Stimulated activated CD8-positive, alpha-beta memory T cell treated with anti-CD3 and anti-CD28 coated beads, Interleukin-7, amount 100 ng/mL, for 1 hour (primary cell): ENCODE measurements around the gene FDCSP.
"Not testable (repeated sequence)": the region's sequence is repeated elsewhere in the genome, so short reads cannot be mapped to it uniquely, and the experiment has no call there.

Experiments used
- DNase-seq, 2 donors: peaks; one replicate each; pipeline ENCODE4 v3.0.0-alpha.2; 2020; ENCODE audit warnings: low read depth in 2 of 2

FDCSP gene

DNA sequence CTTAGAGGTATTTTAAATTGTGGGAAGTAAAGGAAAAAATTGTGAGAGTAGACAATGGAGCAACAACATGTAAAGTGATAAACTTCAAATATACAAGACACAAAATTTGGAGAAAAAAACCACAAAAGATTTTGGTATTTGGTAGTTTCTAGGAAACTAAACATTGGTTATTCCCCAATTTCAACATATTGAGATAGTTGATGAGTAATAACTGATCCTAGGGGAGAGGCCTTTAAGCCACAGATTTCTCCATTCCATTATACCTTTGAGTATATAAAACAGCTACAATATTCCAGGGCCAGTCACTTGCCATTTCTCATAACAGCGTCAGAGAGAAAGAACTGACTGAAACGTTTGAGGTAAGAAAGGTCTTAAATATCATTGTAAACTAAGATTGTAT lies at the start of gene FDCSP:
TSS of gene FDCSP (plus strand) at position 301 of the 400 bp plus-strand sequence. CDS start 5,071 bp downstream, outside the sequence.
- no peak for DNase-seq

DNA sequence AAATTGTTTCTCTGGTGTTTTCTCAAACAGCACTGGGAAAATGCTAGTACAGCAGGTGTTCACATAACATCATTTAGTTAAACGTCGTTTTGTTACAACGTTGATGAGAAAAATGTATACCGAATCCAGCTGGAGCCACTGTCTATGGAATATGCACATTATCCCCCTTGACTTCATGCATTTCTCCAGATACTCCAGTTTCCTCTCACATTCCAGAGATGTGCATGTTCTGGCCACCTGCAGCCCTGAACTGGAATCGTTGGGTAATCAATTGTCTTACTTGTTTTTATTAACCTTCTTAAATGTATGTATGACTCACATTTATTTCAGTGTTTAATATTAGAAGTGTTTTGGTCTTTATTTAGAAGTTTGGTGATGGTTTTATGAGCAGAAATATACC lies 48.8 kb upstream of the FDCSP start:
- DNase-seq, result no peak

DNA sequence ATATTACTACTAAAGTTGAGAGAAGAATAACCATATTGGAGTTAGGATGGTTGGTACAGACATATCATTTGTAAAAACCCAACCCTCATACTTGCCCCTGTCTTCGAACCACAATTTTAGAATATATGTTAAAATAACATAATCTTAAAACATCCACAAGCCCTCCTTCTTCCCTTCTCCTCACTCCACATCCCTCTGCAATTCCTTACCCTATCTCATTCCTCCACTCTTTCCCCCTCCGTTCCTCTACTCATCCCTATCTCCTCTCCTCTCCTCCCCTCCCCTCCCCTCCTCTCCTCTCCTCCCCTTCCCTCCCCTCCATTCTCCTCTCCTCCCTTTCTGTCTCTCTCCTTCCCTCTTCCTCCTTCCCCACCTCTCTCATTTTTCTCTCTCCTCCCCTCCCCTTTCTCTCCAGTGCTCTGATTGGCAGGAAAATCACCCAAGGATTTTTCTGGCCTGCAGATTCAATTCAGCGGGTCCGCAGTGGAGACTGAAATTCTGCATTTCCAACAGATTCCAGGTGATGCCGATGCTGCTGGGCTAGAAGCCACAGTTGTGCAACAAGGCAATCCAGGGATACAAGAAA lies 47.8 kb upstream of the FDCSP start:
- no peak for DNase-seq

DNA sequence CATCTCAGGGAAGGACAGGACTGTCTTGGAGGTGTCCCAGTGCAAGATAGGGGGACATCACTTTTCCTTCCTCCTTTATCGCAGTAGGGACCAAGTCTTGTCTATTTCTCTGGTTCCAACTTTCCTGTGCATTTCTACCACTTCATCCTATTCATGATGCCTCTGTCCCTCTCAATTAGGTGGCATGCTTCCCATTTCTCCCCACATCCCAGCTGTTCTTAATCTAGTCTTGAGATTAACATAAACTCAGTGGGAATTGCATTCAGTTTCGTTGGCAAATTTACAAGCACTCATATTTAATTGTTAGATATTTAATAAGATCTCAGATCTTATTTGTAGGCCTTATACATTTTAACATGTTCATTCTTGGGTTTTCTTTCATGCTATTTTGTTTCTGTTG lies 46.1 kb upstream of the FDCSP start:
- DNase-seq, result no peak

DNA sequence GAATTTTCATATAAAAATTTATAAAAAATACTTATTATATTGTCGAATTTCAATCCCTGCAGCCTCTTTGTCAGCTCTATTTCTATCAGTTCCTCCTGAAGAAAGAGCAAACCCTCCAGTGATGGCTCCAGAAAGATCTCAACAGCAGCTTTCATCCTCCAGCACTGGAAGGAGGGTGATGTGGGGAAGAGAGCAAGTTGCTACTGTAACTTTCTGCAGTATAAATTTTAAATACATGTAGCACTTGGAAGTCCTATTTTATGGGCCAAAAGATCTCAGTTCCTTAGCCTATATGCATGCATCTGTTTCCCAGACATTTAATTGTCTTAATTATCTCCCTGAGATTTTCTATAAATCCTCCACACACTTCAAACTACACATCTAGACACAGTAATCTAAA lies 44.1 kb upstream of the FDCSP start:
- DNase-seq, result no peak

DNA sequence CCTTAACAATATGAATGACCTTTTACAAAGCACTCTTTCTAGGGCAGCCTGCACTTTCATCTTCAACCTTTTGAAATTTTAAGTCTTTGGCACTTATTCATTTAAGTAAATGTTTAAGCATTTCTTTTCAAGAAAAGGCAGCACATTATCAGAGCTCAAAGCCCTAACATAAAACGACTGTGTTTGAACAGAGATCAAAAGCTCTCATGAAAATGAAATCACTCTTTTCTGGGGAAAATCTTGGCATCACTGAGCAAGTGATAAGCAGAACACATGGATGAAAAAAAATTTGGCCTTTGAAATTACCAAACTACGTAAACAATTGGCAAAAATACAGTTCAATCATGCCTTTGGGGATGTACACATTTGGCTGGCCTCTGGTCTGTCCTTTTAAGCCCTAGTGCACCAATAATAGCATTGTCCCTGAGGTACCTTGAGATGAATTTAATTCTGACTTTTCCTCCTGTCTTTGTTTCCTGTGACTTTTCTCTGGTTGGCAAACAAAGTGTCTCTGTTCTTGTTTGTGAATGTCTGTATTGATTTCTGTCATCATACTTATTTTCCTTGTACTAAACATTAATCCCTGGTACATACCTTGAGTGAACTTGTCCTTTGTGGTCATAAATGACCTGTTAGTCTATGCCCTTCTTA lies 43.3 kb upstream of the FDCSP start:
- no peak for DNase-seq

DNA sequence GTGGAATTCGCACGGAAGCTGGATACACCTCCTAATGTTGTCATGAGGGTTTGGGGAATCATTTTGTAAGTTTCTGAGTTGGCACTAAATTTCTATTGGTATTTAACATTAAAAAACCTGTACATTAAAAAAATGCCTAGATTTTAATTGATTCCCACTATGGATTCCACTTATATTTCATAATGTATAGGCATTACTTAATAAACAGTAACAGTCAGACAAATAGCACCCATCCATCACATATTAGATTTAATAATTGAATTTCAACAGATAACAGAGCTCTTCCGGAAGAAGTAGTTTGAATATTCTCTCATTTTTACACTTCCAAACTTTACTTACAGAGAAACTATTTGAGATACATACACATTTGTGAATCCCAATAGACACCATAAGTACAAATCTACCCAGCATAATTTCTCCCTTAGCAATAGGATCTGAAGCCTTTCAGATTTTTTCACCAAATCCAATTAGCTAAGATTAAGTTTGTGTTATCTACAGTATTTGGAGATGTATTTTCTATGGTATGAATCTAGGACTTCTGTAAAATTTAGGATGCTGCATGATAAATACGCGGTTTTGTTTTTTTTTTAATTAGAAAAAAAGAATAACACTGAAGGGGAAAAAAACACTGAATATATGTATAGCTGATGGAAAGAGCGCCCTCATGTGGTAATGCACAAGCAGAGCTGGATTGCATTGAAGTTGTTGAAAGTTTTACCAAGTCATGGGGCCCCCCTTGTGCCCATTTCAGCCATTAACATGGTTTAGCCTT lies 42.6 kb upstream of the FDCSP start:
- DNase-seq, result no peak

DNA sequence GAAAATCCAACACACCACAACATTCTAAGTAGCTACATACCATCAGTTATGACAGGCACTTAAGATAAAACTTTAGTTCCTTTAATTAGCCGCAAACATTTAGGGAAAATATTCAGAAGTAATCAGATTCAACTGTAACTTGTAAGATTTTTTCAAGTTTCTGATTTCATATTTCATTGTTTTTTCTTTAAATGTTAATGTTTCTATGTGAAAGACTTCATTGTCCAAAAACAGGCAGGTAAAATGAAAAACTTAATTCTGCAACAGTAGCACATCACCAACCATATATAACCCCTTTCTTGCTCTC lies 42.0 kb upstream of the FDCSP start:
- no peak for DNase-seq

DNA sequence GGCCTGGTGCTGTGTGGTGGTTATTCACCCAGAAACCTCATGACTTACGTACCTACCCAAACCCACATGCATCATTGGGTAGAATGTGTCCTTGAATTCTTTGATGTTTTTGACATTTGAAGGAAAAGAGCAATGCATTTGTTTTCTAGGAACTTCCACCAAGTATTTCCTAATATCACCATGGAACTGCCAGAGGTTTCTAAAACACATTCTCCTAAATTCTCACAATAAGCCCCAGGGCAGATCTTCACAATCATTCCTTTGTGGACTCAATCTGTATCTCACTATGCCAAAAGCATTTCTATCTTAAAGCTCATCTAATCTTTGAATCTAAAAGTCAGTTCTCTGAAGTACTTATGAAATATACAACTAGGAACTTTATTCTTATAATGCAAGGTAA lies 38.7 kb upstream of the FDCSP start:
- no peak for DNase-seq

DNA sequence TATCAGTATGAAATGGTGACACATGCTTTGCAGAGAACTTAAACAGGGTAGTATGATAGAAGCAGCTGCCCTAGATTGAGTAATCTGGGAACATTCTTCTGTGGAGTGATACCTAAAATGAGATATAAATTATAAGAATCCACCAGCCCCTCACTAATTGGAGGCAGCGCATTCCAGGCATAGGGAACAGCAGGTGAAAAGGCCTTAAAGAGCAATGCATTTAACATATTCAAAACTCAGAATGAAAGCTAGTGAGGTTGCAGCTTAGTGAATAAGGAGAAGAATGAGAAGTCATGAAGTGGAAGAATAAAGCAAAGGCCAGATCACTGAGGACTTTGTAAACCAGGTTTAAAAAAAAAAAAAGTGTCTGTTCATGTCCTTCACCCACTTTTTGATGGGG lies 35.3 kb upstream of the FDCSP start:
- no peak for DNase-seq

DNA sequence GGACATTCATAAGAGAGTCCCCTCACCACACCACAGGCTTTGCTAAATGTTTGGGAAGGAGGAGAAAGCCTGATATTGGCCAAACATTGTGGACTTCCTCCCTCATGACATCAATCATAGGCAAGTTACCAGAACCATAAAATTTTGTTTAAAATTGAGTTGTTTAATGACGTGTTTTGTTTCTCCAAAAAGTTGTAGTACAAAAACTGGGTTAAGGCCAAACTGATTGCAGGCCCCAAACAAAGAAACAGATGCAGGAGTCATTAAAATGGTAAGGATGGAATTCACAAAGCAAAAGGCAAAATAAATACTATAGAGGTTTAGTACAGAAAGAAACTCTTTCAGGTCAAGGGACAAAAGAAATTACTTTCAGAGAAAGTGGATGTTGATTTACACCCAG lies 34.3 kb upstream of the FDCSP start:
- DNase-seq, result no peak

DNA sequence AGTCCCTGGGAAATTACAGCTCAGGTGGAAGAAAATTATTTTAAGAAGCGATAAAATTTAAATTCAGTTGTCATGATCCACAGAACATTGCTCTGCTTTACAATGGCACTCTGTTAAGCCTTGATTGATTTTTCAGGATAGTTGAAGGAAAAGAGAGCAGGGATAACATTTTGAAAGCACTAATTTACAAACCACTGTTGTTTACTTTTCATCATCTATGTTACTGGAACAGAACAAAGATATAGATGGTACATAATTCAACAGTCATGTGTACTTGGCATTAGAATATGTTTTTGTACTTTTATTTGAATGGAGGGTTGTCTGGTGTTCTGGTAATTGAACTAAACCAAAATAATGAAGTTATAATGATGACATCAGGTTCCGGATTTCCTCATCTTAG lies 33.0 kb upstream of the FDCSP start:
- DNase-seq, result no peak

DNA sequence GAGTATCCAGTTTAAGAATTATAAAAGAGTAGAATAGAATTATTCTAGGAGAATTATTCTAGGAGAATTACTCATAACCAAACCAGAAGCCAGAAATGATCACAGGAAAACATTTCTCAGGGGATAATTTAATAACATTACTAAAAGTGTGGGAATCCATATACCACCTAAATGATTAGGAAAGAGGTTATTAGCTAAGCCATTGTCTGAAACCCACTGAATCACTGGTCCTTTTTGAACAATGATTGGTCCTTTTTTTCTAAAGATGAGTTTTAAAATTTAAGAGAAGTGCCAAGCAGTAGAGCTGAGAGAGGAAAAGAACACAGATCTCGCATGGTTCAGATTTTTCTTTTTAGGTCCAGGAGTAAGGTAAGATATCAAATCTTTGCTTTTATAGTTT lies 30.5 kb upstream of the FDCSP start, which contains the start of gene ODAM:
TSS of gene ODAM (plus strand) at position 301 of the 400 bp plus-strand sequence. CDS start 819 bp downstream, outside the sequence.
- no peak for DNase-seq

DNA sequence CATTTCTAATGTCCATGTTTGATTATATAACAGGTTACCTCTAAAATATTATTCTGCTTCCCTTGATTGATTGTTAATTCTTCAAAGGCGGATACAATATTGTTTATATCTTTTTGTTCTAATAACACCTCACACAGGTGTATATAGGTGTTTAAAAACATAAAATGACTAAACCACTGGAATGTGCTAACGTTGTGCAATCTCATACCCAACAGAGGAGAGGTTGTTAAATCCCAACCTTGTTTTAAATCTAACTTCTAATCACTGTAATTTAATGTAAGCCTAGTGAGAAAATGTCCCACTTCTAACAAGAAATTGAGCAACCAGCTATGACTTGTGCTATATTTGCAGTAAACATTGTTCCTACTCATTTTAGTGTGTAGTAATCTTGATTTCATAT lies 29.1 kb upstream of the FDCSP start:
- DNase-seq, result no peak

DNA sequence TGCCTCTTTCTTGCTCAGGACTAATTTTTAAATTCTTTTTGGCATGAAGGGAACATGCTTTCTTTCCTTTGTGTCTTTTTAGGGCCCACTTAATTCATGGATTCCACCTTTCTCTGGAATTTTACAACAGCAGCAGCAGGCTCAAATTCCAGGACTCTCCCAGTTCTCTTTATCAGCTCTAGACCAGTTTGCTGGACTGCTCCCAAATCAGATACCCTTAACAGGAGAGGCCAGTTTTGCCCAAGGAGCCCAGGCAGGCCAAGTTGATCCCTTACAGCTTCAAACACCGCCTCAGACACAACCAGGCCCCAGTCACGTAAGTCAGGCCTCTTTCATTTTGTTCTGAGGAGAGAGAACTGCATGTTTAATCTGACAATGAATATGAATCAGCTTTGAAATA lies 28.1 kb upstream of the FDCSP start:
- no peak for DNase-seq

DNA sequence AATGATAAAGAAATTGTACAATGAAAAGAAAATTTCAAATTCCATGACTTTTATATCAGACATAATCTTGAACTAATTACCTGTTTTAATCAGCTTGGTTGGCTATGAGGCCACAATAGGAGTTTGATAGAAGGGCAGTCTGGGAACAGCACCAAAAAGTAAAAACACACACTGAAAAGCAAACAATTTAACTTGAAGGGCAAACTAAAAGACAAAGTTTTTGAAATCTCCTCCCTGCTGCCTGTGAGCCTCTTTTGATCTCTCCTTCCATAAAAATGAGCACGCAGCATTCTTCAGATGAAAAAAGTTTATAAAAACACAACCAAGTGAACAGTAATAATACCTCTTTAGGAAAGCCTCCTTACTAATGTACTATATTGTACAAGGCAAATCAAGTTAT lies 22.3 kb upstream of the FDCSP start:
- no peak for DNase-seq

DNA sequence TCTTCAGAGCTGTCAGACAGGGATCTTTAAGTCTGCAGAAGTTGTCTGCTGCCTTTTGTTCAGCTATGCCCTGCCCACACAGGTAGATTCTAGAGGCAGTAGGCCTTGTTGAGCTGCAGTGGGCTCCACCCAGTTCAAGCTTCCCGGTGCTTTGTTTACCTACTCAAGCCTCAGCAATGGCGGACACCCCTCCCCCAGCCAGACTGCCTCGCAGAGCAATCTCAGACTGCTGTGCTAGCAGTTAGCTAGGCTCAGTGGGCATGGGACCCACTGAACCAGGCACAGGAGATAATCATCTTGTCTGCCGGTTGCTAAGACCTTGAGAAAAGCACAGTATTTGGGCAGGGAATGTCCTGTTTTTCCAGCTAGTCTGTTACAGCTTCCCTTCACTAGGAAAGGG lies 13.2 kb upstream of the FDCSP start:
- not testable (repeated sequence) for DNase-seq

DNA sequence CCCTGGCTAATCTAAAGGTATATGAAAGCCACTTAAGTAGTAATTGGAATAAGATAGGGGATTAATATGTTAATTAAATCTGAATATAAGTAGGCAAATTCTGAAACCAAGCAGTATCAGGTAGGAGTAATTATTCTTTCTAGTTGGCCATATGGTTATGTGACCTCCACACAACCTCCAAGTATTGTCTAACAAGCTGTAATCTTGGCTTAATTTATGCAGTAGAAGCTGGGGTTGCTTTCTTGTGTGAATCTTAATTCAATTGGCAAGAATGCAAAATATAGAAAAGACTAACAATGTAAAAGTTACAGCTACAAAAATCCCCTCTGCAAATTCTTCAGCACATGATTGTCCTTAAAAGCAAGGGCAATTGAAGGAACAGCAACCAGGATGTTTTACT lies 9.8 kb upstream of the FDCSP start:
- DNase-seq, result not testable (repeated sequence)

DNA sequence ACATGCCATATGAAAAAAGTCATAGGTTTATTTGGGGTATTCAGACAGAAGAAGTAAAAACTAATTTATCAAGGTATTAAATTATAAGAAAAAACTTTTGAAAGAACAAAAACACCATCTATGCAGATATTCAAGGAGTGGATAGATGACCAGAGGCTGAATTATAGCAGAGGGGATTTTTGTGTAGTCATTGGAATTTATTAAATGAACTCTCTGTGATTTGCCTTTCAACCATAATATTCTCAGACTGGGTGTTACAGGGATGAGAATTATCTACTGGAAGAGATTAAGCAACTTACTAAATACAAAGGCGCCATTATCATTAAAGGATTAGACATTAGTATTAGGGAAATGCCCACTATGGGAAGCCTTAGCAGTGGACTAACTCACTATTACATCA lies 9.4 kb upstream of the FDCSP start:
- not testable (repeated sequence) for DNase-seq

DNA sequence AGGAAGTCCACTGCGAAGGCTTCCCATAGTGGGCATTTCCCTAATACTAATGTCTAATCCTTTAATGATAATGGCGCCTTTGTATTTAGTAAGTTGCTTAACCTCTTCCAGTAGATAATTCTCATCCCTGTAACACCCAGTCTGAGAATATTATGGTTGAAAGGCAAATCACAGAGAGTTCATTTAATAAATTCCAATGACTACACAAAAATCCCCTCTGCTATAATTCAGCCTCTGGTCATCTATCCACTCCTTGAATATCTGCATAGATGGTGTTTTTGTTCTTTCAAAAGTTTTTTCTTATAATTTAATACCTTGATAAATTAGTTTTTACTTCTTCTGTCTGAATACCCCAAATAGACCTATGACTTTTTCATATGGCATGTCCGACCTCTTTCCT lies 4.5 kb upstream of the FDCSP start:
- DNase-seq, result not testable (repeated sequence)

DNA sequence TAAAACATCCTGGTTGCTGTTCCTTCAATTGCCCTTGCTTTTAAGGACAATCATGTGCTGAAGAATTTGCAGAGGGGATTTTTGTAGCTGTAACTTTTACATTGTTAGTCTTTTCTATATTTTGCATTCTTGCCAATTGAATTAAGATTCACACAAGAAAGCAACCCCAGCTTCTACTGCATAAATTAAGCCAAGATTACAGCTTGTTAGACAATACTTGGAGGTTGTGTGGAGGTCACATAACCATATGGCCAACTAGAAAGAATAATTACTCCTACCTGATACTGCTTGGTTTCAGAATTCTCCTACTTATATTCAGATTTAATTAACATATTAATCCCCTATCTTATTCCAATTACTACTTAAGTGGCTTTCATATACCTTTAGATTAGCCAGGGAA lies 4.1 kb upstream of the FDCSP start:
- DNase-seq, result not testable (repeated sequence)

DNA sequence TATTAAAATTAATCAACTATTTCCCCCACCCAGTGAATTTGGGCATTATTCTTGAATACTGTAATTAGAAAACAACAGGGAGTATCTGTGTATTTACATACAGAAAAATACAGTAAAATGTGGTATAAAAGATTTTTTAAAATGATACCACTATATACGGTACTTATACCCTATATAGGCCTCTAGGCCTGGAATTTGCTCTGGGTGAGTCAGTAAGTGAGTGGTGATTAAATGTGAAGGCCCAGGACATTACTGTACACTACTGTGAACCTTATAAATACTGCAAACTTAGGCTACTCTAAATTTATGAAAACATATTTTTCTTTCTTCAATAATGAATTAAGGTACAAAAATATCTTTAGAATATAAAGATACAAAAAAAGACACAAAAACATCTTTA lies 10.2 kb downstream of the FDCSP start:
- DNase-seq, result no peak
